Measurements from ENCODE around the gene CHST8.

DNA sequence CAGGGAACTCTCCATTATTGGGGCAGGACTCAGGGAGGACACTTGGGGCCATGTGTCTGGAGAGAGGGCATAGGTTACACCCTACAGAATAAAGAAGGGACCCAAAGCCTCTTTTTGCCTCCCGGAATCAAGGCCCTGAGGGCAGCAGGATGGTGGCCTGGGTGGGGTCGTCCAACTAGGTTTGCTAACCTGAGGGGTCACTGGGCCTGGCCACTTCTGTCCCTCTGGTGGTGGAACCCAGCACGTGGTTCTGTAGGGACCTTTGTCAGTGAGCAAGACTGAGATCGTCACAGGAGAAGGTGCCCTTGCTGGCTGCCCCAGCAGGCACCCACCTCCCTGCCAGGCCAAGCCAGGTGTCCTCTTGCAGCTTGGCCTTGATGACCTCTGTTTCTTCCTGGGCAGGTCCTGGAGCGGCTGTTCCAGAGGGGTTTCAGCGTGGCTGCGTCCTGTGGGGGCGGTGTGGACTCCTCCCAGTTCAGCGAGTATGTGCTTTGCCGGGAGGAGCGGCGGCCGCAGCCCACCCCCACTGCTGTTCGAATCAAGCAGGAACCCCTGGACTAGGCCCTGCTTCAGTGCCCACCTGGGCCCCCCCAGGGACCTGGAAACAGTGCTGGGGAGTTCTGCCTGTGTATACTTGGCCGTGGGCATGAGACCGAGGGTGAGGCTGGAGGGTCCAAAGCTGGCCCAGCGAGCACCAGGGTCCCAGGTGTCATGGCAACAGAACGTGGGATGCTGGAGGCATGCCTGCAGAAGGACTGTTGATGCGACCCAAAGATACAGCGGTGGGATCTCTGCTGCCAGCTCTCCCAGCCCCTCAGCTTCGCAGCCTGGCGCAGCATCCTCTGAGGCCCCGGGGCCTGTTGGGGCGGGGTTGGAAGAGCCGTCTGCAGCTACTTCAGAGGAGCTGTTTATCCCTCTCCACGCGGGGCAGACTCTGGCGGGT, 190.9 kb downstream of the CHST8 start:
- TF ChIP-seq ARNT (IDR thresholded peaks at IDR 0.05) = no peak
- TF ChIP-seq SP1 (IDR thresholded peaks at IDR 0.05) = no peak
- no peak for TF ChIP-seq LEF1 (IDR thresholded peaks at IDR 0.05; ENCODE audit: borderline replicate concordance)
- no peak for TF ChIP-seq FOXK2 (IDR thresholded peaks at IDR 0.05)
